HG03066 (cell line): ENCODE measurements around the gene ACER3.
"Not testable (repeated sequence)": the region's sequence is repeated elsewhere in the genome, so short reads cannot be mapped to it uniquely, and the experiment has no call there.

Experiments used
- ATAC-seq: cut with Tn5 transposase; IDR thresholded peaks from one replicate; pipeline ENCODE4 v1.9.1; 2021; ENCODE audit warnings: low read depth; ENCODE audit not compliant: unreplicated experiment

Gene ACER3

GRCh38 chr11:76835928-76836612 lies 24.6 kb upstream of the ACER3 start:
- no peak for ATAC-seq

DNA sequence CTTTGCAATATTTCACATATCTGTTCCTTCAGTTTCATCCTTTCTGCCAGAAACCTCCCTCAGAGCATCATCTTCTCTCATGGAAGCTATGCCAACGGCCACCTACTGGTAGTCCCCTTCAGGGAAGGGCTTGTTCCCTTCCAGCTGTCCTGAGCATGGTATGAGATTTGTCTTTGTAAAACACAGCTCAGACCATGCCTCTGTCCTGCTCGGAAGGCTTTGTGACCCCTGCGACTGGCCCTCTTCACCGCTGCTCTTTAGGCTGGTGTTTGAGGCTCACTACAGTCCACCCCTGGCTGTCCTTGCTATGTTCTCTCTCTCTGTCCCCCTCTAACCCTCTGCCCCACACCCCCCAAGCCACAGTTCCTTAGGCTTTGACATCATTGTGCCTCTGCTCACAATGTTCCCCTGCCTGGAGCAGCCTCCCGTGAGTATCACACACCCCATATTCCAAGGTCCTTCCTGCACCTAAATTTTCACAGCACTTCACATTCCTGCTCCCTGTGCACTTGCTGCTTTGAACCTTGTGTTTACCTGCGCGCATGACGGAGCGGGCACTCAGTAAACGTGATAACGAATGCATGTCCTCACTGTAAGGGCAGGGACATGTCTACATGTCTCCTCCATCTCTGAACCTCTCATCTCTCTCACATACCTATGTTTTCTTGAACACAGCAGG lies 24.0 kb upstream of the ACER3 start:
- ATAC-seq, result no peak

GRCh38 chr11:76837696-76838677 lies 22.7 kb upstream of the ACER3 start:
- no peak for ATAC-seq

GRCh38 chr11:76838678-76839068 lies 22.0 kb upstream of the ACER3 start:
- no peak for ATAC-seq

DNA sequence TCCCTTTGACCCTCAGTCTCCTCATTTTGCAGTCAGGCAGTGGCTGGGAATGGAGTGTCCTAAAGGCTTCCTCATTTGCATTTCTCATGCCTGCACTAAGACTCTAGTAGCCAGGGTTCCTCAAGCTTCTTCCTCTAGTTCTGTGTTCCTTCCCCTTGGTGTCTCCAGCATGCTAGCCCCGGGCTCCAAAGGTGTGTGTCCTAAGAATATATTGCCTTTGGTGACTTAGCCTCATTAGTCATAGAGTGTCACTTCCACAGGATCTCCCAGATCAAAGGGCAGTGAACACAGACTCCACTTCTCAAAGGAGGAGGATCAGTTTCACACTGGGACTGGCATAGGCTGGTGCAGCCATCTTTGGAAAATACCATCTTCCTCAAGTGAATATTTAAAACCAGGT lies 21.4 kb upstream of the ACER3 start:
- no peak for ATAC-seq

DNA sequence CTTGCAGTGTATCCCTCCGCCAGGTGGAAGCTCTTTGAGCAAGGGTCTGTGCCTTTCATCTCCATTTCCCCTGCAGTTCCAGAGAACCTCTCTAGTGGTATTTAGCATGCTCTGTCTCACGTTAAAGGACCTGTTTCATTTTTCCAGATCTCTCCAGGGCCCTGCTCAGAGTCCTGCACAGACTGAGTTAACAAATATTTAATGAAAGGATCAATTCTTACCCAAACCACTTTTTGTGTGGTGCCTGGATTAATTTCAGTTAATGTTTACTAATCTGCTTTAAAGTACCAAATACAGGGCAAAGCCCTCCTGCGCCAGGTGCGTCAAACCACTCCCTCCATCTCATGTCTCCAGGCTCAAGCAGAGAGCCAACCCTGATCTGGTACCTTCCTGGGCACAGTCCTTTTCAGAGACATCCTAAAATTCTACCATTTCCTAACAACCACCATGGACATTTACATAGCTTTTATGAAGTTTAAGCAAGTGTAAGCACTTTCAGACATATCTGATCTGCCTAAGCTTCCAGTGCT lies 18.7 kb upstream of the ACER3 start:
- no peak for ATAC-seq

DNA sequence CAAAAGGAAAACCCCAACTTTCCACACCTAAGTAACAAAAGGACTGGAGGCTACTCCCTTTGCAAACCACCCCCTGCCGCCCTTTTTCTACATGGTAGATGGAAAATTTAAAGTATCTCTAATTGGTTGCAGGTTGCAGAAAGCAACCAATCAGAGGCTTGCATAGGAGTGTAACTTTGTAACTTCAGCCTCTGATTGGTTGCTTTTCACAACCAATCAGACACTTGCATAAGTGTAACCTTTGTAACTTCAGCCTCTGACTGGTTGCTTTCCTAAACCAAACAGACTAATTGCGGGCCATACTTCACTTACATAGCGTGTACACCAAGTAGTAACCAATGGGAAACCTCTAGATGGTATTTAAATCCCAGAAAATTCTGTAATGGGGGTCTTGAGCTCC lies 16.8 kb upstream of the ACER3 start:
- no peak for ATAC-seq

GRCh38 chr11:76844511-76844910 lies 16.2 kb upstream of the ACER3 start:
- ATAC-seq, result no peak

- ATAC-seq, result no peak
These were observed 15.6 kb upstream of the ACER3 start for GRCh38 chr11:76845069-76845468.

- no peak for ATAC-seq
These were observed 14.3 kb upstream of the ACER3 start for GRCh38 chr11:76846441-76846840.

GRCh38 chr11:76849376-76849775 lies 11.3 kb upstream of the ACER3 start:
- no peak for ATAC-seq

- ATAC-seq, result no peak
These were observed 10.6 kb upstream of the ACER3 start for GRCh38 chr11:76850130-76850529.

DNA sequence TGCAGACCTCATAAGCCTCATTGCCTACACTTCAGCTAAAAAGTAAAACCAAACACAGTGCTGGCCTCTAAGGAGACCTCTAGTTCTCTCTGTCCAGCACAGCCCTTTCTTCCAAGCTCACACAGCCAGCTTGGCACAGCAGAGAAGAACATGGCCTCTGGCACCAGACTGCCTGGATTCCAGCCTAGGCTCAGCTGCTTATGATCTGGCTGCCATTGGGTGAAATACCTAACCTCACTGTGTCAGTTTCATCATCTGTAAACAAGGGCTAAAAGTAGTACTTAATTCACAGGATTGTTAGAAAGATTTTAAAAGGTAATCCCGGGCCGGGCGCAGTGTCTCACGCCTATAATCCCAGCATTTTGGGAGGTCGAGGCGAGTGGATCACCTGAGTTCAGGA lies 9.9 kb upstream of the ACER3 start:
- ATAC-seq, result no peak

- ATAC-seq, result no peak
These were observed 6.0 kb upstream of the ACER3 start for GRCh38 chr11:76854709-76855108.

DNA sequence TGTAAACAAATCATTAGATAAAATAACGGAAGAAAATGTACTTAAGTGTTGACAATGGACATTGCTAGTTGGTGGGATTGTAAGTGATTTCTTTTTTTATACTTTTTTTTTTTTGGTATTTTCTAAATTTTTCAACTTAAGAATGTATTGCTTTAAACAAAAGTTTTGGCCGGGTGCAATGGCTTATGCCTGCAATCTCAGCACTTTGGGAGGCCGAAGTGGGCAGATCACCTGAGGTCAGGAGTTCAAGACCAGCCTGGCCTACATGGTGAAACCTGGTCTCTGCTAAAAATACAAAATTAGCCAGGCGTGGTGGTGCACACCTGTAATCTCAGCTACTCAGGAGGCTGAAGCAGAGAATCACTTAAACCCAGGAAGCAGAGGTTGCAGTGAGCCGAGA lies 5.0 kb upstream of the ACER3 start:
- ATAC-seq, result not testable (repeated sequence)

DNA sequence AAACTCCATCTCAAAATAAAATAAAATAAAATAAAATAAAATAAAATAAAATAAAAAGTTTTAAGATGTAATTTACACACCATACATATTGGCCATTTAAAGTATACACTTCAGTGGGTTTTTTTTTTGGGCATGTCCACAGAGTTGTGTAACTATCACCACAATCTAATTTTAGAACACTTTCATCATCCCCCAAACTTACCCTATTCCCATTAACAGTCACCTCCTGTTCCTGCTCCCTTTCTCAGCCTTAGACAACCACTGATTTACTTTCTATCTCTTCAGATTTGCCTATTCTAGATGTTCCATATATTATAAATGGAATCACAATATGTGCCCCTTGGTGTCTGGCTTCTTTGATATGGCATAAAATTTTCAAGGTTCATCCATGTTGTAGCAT lies 4.6 kb upstream of the ACER3 start:
- no peak for ATAC-seq

DNA sequence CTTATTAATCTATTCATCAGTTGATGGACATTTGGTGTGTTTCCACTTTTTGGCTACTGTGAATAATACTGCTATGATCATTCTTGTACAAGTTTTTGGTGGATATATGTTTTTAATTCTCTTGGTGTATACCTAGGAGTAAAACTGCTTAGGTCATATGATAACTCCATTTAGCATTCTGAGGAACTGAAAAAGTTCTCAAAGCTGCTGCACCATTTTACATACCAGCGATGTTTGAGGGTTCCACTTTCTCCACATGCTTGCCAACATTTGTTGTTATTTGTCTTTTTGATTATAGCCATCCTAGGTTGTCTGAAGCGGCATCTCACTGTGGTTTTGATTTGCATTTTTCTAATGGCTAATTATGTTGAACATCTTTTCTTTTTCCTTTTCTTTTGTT lies 4.1 kb upstream of the ACER3 start:
- ATAC-seq, result no peak

DNA sequence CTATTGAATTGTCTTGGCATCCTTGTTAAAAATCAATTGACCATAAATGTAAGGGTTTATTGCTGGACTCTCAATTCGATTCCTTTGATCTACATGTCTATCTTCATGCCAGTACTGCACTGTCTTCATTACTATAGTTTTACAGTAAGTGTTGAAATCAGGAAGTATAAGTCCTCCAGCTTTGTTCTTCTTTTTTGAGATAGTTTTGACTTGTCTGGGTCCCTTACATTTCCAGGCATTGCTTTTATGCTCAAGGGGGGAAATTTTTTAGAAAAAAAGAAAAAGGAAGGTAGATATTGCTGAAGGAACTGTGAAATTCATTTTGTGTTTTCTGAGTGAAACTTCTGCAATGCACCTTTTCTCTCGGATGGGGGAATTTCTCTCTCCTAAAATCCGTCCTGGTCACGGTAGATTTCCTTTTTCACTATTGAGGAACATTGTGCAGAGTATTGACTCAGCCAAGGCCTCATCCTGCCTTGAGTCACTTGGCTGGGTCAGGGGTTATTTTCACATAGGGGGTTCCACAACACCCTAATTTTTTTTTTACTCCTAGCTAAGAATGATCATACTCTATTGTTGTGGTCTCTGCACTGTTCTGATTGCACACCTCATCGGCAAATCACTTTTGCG lies 2.8 kb upstream of the ACER3 start:
- ATAC-seq, result no peak

DNA sequence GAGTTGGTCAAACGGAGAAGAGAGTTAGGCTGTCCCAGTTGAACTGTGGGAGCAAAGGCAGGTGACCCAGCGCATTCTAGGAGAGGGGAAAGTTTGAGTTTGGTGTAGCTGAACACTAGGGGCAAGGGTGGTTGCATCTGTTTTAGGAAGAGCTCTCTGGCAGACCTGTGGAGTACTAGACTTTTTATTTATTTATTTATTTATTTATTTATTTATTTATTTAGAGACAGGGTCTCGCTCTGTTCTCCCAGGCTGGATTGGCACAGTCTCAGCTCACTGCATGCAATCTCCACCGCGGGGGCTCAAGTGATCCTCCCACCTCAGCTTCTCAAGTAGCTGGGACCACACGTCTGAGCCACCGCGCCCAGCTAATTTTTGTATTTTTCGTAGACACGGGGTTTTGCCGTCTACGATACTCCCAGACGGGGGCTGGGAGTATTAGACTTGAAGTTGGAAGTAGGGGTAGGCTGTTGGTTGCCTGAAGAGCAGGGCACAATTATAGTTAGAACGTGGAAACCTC lies 950 bp upstream of the ACER3 start:
- no peak for ATAC-seq

DNA sequence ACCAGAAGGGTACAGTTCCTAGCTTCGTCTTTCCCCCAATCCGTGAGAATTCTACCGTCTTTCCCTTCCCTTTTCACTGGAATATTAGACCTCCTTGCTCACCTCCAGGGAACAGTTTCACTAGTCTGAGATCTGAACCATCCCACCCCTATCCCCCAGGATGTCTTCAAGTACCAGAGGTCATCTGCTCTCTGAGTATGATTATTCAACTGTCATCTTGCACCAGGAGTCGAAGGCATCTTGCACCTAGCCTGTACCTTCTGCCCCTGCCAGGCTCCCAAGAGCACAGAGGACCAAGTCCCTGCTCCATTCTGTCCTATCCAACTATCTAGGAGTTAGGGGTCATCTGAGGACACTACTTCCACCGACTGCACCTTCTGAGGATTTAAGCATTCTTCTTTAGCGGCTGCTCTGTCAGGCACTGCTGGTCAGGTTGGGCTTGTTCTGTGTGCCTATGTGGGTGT lies 804 bp downstream of the ACER3 start:
- ATAC-seq, result no peak
